Kidney epithelial cell (primary cell): ENCODE results near the gene FNDC11. TPM values are rescaled to one million over a fixed set of nuclear protein-coding genes. Genes with fewer than 3 reads are reported as not detected.

Experiments used
- DNase-seq: peaks from one replicate; pipeline ENCODE4 v3.0.0-alpha.2; 2010; ENCODE audit warnings: low read depth
- H3K27me3 ChIP-seq: 2 replicates; pipeline ENCODE4 v1.6.0; 2011; ENCODE audit warnings: low read length; ENCODE audit not compliant: control insufficient read depth, insufficient read depth
- H3K36me3 ChIP-seq: 2 replicates; pipeline ENCODE4 v1.5.1; 2011; ENCODE audit warnings: low read length; ENCODE audit not compliant: control insufficient read depth, insufficient read depth
- H3K4me3 ChIP-seq: 2 replicates; pipeline ENCODE4 v1.5.1; 2011; ENCODE audit warnings: low read depth, mild to moderate bottlenecking, control low read depth, low read length
- total RNA-seq: library from RNA; depleted of rRNA; stranded (reverse); fragments of >200 nt; gene quantifications from 2 replicates; pipeline ENCODE4 v1.2.3, GENCODE V29; 2015
- TF ChIP-seq, protein P1 (sequence below): IDR thresholded peaks from 2 replicates; pipeline ENCODE4 v1.5.1; 2011; ENCODE audit warnings: mild to moderate bottlenecking, moderate library complexity, low read length, control low read depth, inconsistent platforms; ENCODE audit not compliant: insufficient read depth, poor library complexity, severe bottlenecking

Gene FNDC11
- total RNA-seq, 1 donor from 2014 or later: 1.1 TPM

DNA sequence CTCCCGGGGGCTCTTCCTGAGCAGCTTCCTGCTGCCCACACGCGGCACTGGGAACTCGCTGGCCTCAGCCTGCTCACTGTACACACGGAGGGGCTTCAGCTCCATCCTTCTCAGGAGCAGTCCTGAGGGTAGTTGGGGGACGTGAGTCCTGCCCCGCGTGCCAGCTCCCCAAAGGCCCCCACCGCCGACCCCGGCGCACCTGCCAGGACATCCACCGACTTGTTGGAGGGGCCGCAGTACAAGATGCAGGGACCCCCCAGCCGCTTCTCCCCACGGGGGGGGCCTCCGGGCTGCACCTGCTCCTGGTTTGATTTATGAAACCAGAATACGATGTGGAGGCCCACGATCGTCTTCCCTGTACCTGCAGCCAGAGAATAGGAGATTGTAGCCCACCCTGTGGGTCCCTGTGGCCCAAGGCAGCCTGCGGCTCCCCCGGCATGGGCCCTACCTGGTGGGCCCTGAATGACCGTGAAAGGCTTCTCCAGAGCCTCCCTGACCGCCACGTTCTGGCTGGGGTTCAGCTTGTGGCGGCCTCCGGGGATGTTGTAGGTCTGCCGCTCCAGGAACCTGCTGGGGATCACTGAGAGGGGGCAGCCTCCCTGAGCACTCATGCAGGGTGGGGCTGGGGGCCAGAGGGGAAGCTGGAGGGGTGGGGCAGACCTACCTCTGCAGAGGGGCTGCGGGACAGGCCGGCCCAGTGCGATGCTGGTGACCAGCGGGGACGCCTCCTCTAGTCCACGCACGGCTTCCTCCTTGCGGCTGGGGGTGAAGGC is 7.9 kb downstream of the FNDC11 start:
- DNase-seq: no peak
- no peak overlapping the region for H3K4me3 ChIP-seq
- H3K27me3 ChIP-seq: no peaks in the 10 kb centered on the region
- H3K36me3 ChIP-seq: no peaks in the 10 kb centered on the region
- TF ChIP-seq, protein P1, sequence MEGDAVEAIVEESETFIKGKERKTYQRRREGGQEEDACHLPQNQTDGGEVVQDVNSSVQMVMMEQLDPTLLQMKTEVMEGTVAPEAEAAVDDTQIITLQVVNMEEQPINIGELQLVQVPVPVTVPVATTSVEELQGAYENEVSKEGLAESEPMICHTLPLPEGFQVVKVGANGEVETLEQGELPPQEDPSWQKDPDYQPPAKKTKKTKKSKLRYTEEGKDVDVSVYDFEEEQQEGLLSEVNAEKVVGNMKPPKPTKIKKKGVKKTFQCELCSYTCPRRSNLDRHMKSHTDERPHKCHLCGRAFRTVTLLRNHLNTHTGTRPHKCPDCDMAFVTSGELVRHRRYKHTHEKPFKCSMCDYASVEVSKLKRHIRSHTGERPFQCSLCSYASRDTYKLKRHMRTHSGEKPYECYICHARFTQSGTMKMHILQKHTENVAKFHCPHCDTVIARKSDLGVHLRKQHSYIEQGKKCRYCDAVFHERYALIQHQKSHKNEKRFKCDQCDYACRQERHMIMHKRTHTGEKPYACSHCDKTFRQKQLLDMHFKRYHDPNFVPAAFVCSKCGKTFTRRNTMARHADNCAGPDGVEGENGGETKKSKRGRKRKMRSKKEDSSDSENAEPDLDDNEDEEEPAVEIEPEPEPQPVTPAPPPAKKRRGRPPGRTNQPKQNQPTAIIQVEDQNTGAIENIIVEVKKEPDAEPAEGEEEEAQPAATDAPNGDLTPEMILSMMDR: no peak

- Histone ChIP-seq H3K4me3 (no peak overlapping the region), H3K36me3 (no peaks in the 10 kb centered on the region), H3K27me3 (no peaks in the 10 kb centered on the region)
- DNase-seq: no peak
- TF ChIP-seq, protein P1: no peak
Observed at GRCh38 chr20:63562461-63563224, 8.7 kb downstream of the FNDC11 start.

DNA sequence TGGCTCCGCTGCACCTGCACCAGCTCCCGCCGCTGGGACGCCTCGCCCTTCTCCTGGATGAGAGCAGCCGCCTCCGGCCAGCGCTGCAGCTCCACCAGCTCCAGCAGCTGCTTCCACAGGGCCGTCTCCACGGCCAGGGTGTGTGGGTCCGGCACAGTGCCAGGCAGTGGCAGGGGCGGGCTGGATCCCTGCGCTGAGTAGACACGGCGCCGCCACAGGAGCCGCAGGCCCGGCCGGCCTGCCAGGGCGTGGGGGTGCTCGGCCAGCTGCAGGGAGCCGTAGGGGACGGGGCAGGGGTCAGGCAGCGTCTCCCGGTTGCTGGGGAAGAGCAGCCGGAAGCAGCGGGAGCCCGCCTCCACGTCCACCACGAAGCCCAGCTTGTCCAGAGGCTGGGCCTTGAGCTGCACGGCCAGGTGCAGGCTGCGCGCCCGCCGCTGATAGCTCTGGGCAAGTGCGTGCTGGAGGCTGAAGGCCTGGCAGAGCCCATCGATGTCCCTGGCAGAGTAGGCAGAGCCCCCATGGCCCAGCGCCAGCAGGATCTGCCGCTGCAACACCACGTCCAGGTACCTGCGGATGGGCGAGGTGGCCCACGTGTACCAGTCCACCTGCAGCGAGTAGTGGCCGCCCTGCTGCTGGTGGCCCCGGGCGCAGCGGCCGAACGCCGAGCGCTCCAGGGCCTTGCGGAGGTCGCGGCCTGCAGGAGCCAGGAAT is 9.4 kb downstream of the FNDC11 start:
- H3K27me3 ChIP-seq: no peaks in the 10 kb centered on the region
- TF ChIP-seq, protein P1: no peak
- no peaks in the 10 kb centered on the region for H3K36me3 ChIP-seq
- no peak for DNase-seq
- no peak overlapping the region for H3K4me3 ChIP-seq

DNA sequence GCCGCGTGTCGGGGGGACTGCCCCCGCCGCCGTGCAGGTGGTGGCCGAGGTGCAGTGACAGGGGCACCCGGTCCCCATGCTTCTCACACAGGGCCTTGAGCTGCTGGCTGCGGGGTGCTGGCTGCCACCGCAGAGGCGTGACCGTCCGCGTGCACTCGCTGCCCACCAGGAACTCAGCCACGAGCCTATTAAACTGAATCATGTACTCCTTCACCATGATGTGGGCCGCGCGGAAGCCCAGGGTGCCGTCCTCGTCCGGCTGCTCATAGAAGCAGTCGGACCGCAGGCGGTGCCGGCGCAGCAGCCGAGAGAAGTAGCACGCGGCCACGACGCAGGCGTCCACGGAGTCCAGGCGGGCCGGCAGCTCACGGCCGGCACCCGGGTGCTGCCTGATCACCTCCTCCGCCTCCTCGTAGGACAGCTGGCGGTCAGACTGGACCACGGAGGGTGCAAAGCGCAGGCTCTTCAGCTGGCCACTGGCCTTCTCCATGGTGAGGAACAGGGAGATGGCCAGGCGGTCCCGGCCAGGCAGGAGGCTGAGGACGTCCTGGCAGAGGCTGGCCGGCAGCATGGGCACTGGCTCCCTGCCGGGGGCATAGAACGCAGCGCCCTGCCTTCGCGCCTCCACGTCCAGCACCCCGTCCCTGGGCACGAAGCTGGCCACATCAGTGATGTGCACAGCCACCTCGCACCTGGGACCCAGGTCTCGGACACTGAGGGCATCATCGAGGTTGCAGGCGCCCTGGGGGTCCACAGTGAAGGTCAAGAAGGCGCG is 10.3 kb downstream of the FNDC11 start:
- no peak overlapping the region for H3K4me3 ChIP-seq
- DNase-seq: no peak
- no peaks in the 10 kb centered on the region for H3K36me3 ChIP-seq
- H3K27me3 ChIP-seq: no peaks in the 10 kb centered on the region
- TF ChIP-seq, protein P1: no peak

GRCh38 chr20:63565021-63565698 is 11.2 kb downstream of the FNDC11 start:
- no peak overlapping the region for H3K4me3 ChIP-seq
- H3K27me3 ChIP-seq: no peaks in the 10 kb centered on the region
- H3K36me3 ChIP-seq: no peaks in the 10 kb centered on the region
- TF ChIP-seq, protein P1: no peak
- DNase-seq: no peak
